ENCODE data around the gene SULT1B1.
"Not testable (repeated sequence)": the region's sequence is repeated elsewhere in the genome, so short reads cannot be mapped to it uniquely, and the experiment has no call there.

Gene SULT1B1

GRCh38 chr4:69760455-69760854 lies at the start of gene SULT1B1:
Gene SULT1B1 (minus strand): TSS chr4:69760620. CDS start chr4:69755217, 5,403 bp downstream.
- peak in 1 of 2 donors; percentile 4 for DNase-seq (ENCODE audit: low read depth in 2 of 2)

DNA sequence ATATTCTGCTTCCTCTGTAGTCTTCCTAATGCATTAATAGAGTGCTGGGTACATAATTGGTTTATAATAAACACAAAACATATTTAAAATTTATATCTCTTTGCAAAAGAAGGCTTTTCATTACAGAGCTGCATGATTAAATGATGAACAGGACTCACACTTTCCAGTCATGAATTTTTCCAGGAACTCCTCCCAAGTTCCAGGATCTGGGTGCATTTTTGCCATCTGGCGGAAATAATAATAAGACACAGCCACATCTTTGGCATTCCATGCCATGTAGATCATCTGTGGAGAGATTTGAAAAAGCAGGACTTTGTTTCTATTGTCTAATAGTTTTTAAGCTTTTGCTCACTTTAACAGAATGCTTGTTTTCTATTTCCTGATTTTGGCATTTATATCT lies 40.2 kb upstream of the SULT1B1 start:
- no peak for DNase-seq (ENCODE audit: low read depth in 2 of 2)

DNA sequence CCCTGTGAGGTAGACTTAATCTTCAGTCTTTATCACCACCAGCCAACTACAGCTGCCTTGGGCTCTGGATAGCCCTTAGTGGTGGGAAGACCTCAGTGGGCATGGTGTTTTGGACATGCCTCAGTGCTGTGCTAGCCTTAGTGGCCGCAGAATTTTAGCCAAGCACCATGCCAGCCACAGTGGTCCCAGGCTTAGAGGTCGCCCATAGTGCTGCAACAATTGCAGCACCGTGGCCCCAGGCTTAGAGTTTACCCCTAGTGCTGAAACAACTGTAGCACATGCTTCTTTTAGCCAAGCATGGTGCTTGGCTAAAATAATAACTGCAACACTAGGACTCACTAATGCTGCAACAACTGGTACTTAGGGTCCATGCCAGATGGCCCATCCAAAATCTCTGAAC lies 38.9 kb upstream of the SULT1B1 start:
- no peak for DNase-seq (ENCODE audit: low read depth in 2 of 2)

- DNase-seq (ENCODE audit: low read depth in 2 of 2): no peak
Observed at GRCh38 chr4:69793732-69794131, 33.3 kb upstream of the SULT1B1 start.

GRCh38 chr4:69787879-69788278 lies 27.5 kb upstream of the SULT1B1 start:
- DNase-seq (ENCODE audit: low read depth in 2 of 2): no peak

GRCh38 chr4:69786547-69786946 lies 26.1 kb upstream of the SULT1B1 start:
- no peak for DNase-seq (ENCODE audit: low read depth in 2 of 2)

DNA sequence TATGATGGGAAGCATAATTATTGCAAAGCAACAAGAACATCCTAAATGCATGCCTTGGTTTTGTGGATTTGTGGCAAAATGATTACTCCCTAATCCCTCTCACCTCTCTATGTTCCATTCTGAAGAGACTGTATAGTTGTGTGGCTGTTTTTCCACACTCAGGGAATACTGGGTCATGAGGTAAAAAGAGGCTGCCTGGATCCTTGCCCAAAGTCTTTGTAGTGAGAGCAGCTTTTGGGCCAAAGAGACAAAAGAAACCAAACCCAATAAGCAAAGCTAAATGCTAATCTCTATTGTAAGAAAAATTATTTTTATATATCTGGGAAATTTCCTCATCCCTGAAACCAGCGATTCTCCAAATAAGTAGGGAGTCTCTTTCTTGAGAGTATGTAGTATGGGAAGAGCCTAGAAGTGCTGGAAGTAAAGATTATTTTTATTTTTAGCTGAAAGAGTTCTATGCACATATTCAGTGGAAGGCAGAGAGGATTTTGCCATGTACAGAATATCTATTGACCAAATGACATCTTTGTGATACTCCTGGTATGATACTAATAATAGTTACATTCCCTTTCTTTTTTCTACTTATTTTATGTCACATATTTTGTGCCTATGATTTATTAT lies 24.9 kb upstream of the SULT1B1 start:
- no peak for DNase-seq (ENCODE audit: low read depth in 2 of 2)

DNA sequence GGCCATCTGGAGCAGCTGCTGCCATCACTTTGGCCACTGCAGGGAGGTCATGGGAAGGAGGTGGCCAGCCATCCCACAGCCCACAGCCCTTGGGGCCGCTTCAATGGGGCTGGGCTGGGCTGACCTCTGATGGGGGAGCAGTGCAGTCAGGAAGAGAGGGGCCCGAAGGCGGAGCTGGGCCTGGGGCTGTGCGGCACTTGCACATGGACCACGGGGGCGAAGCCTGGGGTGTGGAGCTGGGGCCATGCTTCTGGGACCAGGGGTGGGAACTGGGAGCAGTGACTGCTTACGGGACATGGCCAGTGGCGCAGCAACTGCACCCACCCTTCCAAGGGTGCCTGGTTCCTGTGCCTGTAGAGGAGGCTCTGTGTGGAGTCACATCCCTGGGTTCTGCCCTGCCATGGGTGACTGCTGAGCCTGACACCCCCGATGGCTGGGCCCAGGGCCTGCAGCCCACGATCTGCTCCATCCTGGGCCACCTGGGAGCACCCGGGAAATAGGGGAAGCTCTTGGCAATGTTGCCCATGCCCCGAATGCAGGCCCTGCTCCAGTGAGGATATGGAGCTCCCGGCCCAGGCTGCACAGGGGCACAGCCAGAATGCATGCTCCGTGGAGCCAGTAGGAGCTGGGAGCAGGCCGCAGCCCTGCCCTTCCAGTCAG lies 22.4 kb upstream of the SULT1B1 start:
- no peak for DNase-seq (ENCODE audit: low read depth in 2 of 2)

- no peak for DNase-seq (ENCODE audit: low read depth in 2 of 2)
Observed at GRCh38 chr4:69781458-69782418, 21.3 kb upstream of the SULT1B1 start.

GRCh38 chr4:69780141-69780540 lies 19.7 kb upstream of the SULT1B1 start:
- no peak for DNase-seq (ENCODE audit: low read depth in 2 of 2)

DNA sequence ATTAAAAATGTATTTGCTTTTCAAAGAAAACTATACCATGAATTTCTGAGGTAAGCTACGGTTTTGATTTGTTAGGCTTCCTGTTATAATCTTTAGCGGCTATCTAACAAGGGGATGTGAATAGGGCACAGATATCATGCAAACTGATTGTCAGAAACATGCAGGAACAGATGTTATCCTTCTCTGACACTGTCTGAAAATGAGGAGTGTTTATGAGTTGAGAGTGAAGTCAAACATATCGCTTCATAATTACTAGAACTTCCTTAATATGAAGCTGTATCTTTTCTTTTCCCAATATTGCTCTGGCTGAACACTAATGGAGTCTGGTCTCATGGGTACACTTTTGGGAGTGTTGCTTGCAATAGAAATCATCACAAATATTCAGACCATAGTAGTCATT lies 16.3 kb upstream of the SULT1B1 start:
- DNase-seq (ENCODE audit: low read depth in 2 of 2): no peak

DNA sequence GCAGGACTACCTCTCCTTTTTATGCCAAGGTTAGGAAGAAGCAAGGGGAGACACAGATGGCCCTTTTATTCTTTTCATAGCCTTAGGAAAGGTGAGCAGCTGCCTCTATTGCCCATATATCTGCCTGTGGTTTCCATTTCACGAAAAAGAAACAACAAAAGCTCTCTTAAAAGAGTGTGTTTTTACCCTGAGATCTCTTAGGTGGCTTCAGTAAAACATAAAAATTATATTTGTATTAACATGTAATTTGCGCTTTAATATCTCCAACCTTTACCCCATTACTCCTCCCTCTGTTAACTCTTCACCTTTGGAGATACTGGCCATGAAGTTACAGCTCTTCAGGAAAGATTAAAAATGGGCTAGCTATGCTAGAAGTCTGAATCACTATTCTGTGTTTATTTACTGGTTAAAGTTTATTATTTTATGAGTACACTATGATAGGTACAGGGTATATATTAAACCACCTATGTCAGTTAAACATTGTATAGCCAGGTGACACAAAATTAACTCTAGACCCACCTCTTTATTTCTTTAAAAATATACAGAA lies 15.0 kb upstream of the SULT1B1 start:
- DNase-seq (ENCODE audit: low read depth in 2 of 2): no peak

GRCh38 chr4:69773484-69773883 lies 13.1 kb upstream of the SULT1B1 start:
- no peak for DNase-seq (ENCODE audit: low read depth in 2 of 2)

DNA sequence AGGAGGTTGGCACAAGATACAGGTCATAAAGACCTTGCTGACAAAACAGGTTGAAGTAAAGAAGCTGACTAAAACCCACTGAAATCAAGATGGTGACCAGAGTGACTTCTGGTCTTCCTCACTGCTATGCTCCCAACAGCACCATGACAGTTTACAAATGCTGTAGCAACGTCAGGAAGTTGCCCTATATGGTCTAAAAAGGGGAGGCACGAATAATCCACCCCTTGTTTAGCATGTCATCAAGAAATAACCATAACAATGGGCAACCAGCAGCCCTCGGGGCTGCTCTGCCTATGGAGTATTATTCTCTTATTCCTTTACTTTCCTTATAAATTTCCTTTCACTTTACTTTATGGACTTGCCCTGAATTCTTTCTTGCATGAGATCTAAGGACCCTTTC lies 8.1 kb upstream of the SULT1B1 start:
- not testable (repeated sequence) for DNase-seq (ENCODE audit: low read depth in 2 of 2)

DNA sequence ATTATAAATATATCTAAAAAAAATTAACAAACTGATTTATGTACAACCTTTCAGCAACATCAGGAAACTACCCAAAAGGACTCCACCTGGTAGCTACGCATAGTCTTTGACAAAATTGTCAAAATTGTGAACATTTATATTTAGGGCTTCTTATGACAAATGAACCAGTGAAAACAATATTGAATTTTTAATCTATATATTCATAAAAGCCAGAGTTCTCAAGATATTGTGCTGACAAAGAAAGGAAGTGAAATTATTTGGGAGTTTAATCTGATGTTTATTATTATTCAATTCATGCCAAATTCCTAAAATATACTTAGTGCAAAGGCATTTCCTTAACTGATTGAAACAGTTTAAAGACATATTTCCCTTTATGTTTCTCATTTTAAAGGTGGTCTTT lies 5.3 kb upstream of the SULT1B1 start:
- DNase-seq (ENCODE audit: low read depth in 2 of 2): no peak

GRCh38 chr4:69764311-69764710 lies 3.9 kb upstream of the SULT1B1 start:
- no peak for DNase-seq (ENCODE audit: low read depth in 2 of 2)

DNA sequence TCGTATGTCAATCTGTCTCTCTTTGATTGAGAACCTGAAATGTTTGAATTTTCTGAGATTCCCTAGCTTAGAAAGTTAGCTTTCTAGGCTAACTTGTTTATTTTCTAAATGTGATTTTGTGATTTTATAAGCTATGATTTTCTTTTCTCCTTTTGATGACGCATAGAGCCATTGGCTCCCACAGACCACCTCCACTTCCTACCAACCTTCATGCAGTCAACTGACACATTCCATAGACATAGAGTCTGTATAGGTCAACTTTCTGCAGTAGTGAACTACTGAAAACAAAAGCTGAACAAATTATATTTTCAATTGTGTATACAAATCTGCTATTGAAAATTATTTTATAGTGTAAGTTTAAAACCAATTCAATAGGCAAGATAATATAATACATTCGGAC lies 2.8 kb upstream of the SULT1B1 start:
- no peak for DNase-seq (ENCODE audit: low read depth in 2 of 2)

DNA sequence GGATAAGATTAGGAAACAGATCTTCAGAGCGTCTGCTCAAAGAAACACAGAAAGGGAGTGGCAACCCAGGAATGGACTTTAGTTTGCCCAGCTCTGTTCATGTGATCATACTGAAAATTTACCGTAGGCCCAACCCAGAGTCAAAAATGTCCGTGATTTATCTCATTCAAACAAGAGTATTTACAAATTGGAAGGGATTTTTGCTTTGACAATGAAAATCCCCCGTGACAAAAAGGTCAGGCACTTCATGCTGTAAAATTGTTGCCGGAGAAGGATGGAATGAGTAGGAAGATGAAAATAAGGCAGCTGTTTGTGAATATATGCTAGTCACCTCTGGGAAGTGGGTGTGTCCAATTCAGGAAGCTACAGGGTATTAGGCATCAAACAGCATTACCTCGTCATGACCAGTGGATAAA lies 1.2 kb downstream of the SULT1B1 start:
- DNase-seq (ENCODE audit: low read depth in 2 of 2): no peak

- no peak for DNase-seq (ENCODE audit: low read depth in 2 of 2)
Observed at GRCh38 chr4:69757464-69757863, 3.0 kb downstream of the SULT1B1 start.

DNA sequence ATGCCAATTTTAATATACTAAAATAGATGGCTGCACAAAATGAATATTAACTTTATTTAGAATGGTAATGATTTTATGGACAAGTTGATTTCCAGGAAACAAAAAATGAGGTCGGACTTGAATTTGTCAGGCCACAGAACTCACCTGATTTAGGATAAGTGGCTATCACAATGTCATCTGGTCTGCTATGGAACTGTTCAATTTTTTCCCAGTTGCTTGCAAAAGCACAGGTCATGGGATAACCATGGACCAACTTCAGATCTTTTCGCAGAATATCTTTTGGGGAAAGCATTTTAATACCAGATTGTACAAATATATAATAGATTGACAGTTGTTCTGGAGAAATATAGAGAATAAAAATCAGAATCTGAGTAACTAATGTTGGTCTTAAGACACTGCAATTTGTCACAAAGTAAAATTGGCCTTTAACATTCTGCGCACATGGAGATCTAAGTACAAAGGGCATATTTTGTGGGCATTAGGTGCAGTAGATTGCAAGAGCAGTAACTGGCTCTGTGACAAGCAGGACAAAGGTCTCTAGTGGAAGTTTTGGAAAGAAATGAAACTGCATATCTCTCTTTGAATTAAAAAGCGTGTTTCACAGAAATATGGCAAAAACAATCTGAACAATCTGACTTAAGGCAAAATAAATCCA lies 5.4 kb downstream of the SULT1B1 start:
- no peak for DNase-seq (ENCODE audit: low read depth in 2 of 2)

DNA sequence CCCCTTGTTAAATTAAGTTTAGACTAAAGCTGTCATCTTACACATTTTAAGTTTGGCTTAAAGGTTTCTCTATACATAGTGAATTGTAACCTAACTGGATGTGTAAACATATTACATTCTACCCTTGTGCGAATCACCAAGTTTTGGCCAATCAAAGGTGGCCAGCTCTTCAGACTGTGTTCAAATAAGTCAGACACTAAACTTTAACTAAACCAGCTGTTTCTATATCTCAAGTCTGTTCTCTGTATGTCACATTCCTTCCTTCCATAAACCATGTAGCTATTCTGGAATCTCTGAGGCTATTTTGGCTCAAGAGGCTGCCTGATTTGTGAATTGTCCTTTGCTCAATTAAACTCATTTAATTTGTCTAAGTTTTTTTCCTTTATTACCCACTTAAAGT lies 6.7 kb downstream of the SULT1B1 start:
- DNase-seq (ENCODE audit: low read depth in 2 of 2): no peak

DNA sequence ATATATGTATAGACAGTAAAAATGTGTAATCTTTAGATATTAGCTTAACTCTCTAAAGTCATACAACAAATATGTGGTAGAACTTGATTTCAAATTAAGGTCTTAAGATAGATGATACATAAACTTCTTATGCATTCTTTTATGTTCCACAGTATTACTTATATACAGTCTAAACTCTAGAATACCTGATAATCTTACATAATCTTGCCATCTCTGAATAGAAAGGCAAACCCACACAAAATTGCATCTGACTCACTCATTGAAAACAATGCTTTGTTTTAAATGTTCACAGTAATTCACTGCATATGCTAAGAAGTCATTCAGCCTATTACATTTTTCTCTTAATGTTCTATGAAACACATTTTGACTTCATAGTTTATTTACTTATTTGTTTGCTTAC lies 10.1 kb downstream of the SULT1B1 start:
- no peak for DNase-seq (ENCODE audit: low read depth in 2 of 2)
